ENCODE data around the gene KCNK6. TPM values are rescaled to one million over a fixed set of nuclear protein-coding genes. Genes with fewer than 3 reads are reported as not detected.
A peak's percentile ranks its signal among the peaks of the same experiment; 100 is the strongest.

Gene KCNK6
- total RNA-seq, 1 experiment from 2014 or later: 6.5 TPM

DNA sequence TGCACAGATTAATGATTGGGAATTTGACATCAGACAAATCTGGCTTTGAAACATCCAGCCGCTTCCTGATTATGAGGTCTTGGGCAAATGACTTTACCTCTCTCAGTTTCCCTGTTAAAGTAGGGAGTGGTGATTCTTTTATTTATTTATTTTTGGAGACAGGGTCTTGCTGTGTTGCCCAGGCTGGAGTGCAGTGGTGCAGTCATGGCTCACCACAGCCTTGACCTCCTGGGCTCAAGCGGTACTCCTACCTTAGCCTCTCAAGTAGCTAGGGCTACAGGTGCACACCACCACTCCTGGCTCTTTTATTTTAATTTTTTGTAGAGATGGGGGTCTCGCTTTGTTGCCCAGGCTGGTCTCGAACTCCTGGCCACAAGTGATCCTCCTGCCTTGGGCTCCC lies 57.4 kb downstream of the KCNK6 start:
- Histone ChIP-seq H2AK5ac (ENCODE audit: insufficient read length, low read length) (no peak overlapping the region), H3K23ac (ENCODE audit: insufficient read length, low read depth, low read length) (no peak overlapping the region), H2BK5ac (ENCODE audit: insufficient read length, low read length) (no peak overlapping the region), H3K4me1 (ENCODE audit: insufficient read depth, low read length) (no peaks in the 10 kb centered on the region), H3T11ph (ENCODE audit: low read length) (no peak overlapping the region), H3K4me2 (ENCODE audit: insufficient read depth, insufficient read length, low read length) (no peak overlapping the region), H2AFZ (ENCODE audit: low read length) (no peak overlapping the region), H3K56ac (ENCODE audit: insufficient read length, low read depth, low read length) (no peak overlapping the region), H3K23me2 (ENCODE audit: insufficient read length, low read depth, low read length, poor library complexity, severe bottlenecking) (peaks cover 12% of the 10 kb centered on the region), H3K14ac (ENCODE audit: insufficient read depth, low read length) (no peak overlapping the region), H2BK12ac (ENCODE audit: insufficient read length, low read depth, low read length) (no peak overlapping the region), H3K79me1 (ENCODE audit: insufficient read depth, low read depth, low read length, poor library complexity, severe bottlenecking) (peaks cover 12% of the 10 kb centered on the region), H3K27ac (ENCODE audit: insufficient read length, low read depth, low read length) (no peak overlapping the region), H4K8ac (replicated peaks; ENCODE audit: insufficient read length, low read depth, low read length) (no peak overlapping the region), H3K9me3 (ENCODE audit: control insufficient read depth, low read depth, low read length) (no peaks in the 10 kb centered on the region), H4K5ac (ENCODE audit: insufficient read length, low read depth, low read length) (no peak overlapping the region), H3K27me3 (ENCODE audit: insufficient read depth, low read length) (no peaks in the 10 kb centered on the region), H3K4ac (ENCODE audit: low read depth, low read length) (no peak overlapping the region), H2BK20ac (ENCODE audit: low read depth, low read length, poor library complexity, severe bottlenecking) (no peak overlapping the region), H3K18ac (ENCODE audit: insufficient read length, low read depth, low read length) (no peak overlapping the region), H4K91ac (ENCODE audit: insufficient read length, low read depth, low read length) (no peak overlapping the region), H3K79me2 (ENCODE audit: insufficient read depth, low read length) (peaks cover 16% of the 10 kb centered on the region; the same call in 1 of the 2 replicates), H2BK15ac (ENCODE audit: low read depth, low read length) (no peak overlapping the region), H3K9ac (ENCODE audit: extremely low read depth, insufficient read length, low read length) (no peak overlapping the region), H4K20me1 (ENCODE audit: control insufficient read depth, insufficient read depth, insufficient read length) (peaks cover 3% of the 10 kb centered on the region), H2BK120ac (ENCODE audit: low read depth, low read length, poor library complexity, severe bottlenecking) (no peak overlapping the region)
- H3K27me3 Mint-ChIP-seq (ENCODE audit: low read depth): peaks cover 7% of the 10 kb centered on the region
- peaks cover 27 to 46% (median 37%) of the 10 kb centered on the region in 3 experiments; a peak in 6 of 7 replicates for H3K36me3 Mint-ChIP-seq (ENCODE audit: insufficient read depth in 1 of 3, low read depth in 3 of 3)
- TF ChIP-seq, protein P1, sequence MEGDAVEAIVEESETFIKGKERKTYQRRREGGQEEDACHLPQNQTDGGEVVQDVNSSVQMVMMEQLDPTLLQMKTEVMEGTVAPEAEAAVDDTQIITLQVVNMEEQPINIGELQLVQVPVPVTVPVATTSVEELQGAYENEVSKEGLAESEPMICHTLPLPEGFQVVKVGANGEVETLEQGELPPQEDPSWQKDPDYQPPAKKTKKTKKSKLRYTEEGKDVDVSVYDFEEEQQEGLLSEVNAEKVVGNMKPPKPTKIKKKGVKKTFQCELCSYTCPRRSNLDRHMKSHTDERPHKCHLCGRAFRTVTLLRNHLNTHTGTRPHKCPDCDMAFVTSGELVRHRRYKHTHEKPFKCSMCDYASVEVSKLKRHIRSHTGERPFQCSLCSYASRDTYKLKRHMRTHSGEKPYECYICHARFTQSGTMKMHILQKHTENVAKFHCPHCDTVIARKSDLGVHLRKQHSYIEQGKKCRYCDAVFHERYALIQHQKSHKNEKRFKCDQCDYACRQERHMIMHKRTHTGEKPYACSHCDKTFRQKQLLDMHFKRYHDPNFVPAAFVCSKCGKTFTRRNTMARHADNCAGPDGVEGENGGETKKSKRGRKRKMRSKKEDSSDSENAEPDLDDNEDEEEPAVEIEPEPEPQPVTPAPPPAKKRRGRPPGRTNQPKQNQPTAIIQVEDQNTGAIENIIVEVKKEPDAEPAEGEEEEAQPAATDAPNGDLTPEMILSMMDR (conservative IDR thresholded peaks at IDR 0.05): no peak
- H3K9me3 Mint-ChIP-seq: no peaks in the 10 kb centered on the region
- no CpG with 5 or more reads among the region's 4 CpGs for WGBS (ENCODE audit: extremely low coverage, insufficient read length, low lambda C conversion rate)
- 0 out of 5 replicates have a peak overlapping the region, but pooled peaks of 1 of the 2 experiments have one; percentile 99 for H3K4me3 Mint-ChIP-seq
- H3K27ac Mint-ChIP-seq: no peak overlapping the region
- DNase-seq: no peak
- peaks cover 14 to 18% of the 10 kb centered on the region in 2 experiments for H3K4me1 Mint-ChIP-seq

Data from H9 (cell line).